ENCODE data around the gene MPRIP. TPM values are rescaled to one million over a fixed set of nuclear protein-coding genes. Genes with fewer than 3 reads are reported as not detected.

Gene MPRIP
- total and polyA plus RNA-seq, 12 donors: 88.5 to 234 (median 175) TPM

GRCh38 chr17:17120294-17120693 lies 78.0 kb downstream of the MPRIP start:
- Histone ChIP-seq H3K27me3 (no peaks in the 10 kb centered on the region), H3K4me1 (replicated peaks in 1 of 2) (peaks cover 14 to 37% of the 10 kb centered on the region in 2 donors), H3K36me3 (replicated peaks in 1 of 2) (no peaks in the 10 kb centered on the region), H3K9me3 (replicated peaks in 1 of 3) (no peaks in the 10 kb centered on the region), H3K4me3 (no peak overlapping the region), H3K27ac (peak overlapping the region in 2 of 5 donors; percentile 70 to 80)
- TF ChIP-seq CTCF (IDR thresholded peaks at IDR 0.05) (no peak), POLR2A (IDR thresholded peaks at IDR 0.05) (no peak)
- intact Hi-C loops (cut with DNase I): no loop called here
- no peak for DNase-seq
- 48 to 73% (median 62%) methylated on average over 4 of the region's 4 CpGs for WGBS, 4 donors

DNA sequence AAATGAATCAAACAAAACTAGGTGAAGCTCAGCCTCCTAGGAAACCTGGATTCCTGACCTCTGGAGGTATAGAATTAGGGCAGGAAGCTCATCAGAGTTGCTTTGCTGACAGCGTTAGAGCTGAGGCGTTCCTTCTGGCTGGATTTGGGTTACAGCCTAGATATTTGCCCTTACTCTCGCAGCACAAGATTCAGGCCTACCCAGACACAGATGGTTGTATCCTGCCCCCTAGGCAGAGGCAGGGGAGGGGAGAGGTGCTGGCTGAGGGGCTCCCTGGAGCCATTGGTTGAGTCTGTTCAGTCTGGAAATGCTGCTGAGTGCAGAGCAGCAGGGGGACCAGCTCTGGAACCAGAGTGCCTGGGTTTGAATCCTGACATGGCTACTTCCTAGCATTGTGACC lies 78.4 kb downstream of the MPRIP start:
- intact Hi-C loops (cut with DNase I): no loop called here

DNA sequence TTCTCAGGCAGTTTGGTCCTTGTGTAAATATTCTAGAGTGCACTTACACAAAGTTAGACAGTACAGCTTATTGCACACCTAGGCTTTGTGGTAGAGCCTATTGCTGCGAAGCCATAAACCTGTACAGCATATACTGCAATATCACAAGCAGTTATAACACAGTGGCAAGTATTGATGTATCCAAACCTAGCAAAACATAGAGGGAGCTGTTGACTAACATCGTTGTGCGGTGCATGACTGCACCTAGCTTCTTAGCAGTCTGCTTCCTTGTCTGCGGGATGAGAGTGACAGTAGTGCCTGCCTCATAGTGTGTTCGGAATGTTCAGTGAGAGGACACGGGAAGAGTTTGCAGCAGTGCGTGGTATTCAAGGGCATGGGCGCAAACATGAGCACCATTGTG lies 78.9 kb downstream of the MPRIP start:
- peak overlapping the region in 2 of 5 donors; percentile 70 to 80 for H3K27ac ChIP-seq
- no peaks in the 10 kb centered on the region for H3K27me3 ChIP-seq
- 71 to 75% (median 74%) methylated on average over 5 to 8 of the region's 8 CpGs for WGBS, 4 donors
- peaks cover 14 to 40% of the 10 kb centered on the region in 2 donors for H3K4me1 ChIP-seq (replicated peaks in 1 of 2)
- TF ChIP-seq CTCF (IDR thresholded peaks at IDR 0.05): no peak
- TF ChIP-seq POLR2A (IDR thresholded peaks at IDR 0.05): no peak
- no peaks in the 10 kb centered on the region for H3K9me3 ChIP-seq (replicated peaks in 1 of 3)
- no peaks in the 10 kb centered on the region for H3K36me3 ChIP-seq (replicated peaks in 1 of 2)
- H3K4me3 ChIP-seq: no peak overlapping the region
- DNase-seq: no peak
- intact Hi-C loops (cut with DNase I): no loop called here

More for the DNA sequence above, 78.4 kb downstream of the MPRIP start:
- 23 to 66% (median 48%) methylated on average over 3 of the region's 3 CpGs for WGBS, 4 donors
- no peaks in the 10 kb centered on the region for H3K9me3 ChIP-seq (replicated peaks in 1 of 3)
- H3K27me3 ChIP-seq: no peaks in the 10 kb centered on the region
- H3K4me1 ChIP-seq (replicated peaks in 1 of 2): peaks cover 14 to 35% of the 10 kb centered on the region in 2 donors
- H3K4me3 ChIP-seq: no peak overlapping the region
- no peak for DNase-seq
- no peaks in the 10 kb centered on the region for H3K36me3 ChIP-seq (replicated peaks in 1 of 2)
- no peak for TF ChIP-seq CTCF (IDR thresholded peaks at IDR 0.05)
- no peak for TF ChIP-seq POLR2A (IDR thresholded peaks at IDR 0.05)
- peak overlapping the region in 2 of 5 donors; percentile 70 to 80 for H3K27ac ChIP-seq

DNA sequence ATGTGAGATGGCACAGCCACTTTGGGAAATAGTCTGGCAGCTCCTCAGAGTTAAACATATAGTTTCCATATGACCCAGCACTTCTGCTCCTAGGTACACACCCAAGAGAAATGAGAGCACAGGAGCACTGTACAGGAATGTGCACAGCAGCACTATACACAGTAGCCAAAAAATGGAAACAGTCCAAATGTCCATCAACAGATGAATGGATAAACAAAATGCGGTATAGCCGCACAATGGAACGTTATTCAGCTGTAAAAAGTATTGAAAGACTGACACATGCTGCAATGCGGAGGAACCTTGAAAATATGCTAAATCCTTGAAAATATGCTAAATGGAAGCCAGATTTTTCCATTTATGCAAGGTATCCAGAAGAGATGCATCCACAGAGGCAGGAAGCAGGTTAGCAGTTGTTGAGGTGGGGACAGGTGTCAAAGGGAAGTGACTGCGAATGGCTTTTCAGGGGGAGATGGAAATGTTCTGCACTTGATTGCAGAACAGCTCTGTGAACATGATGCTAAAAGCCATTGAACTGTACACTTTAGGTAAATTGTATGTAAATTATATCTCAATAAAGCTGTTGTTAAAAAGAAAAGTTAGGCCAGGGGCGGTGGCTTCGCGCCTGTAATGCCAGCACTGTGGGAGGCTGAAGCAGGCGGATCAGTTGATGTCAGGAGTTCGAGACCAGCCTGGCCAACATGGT lies 80.7 kb downstream of the MPRIP start:
- Histone ChIP-seq H3K27me3 (no peaks in the 10 kb centered on the region), H3K4me3 (no peak overlapping the region), H3K4me1 (replicated peaks in 1 of 2) (peaks cover 14 to 43% of the 10 kb centered on the region in 2 donors), H3K9me3 (replicated peaks in 1 of 3) (no peaks in the 10 kb centered on the region), H3K36me3 (replicated peaks in 1 of 2) (peaks cover 0 to 12% of the 10 kb centered on the region in 2 donors), H3K27ac (no peak overlapping the region)
- 86 to 90% (median 87%) methylated on average over 10 of the region's 10 CpGs for WGBS, 4 donors
- no peak for DNase-seq
- TF ChIP-seq CTCF (IDR thresholded peaks at IDR 0.05) (no peak), POLR2A (IDR thresholded peaks at IDR 0.05) (no peak)
- intact Hi-C loops (cut with DNase I): no loop called here
